IMR-90 (cell line): ENCODE data around the gene DOCK6. TPM values are rescaled to one million over a fixed set of nuclear protein-coding genes. Genes with fewer than 3 reads are reported as not detected.

ENCODE experiments used
- ATAC-seq: fragments of 200-7000 bp; cut with Tn5 transposase; 2 replicates; pipeline ENCODE4 v1.9.1; 2020; ENCODE audit warnings: low read depth, mild to moderate bottlenecking, moderate library complexity
- BruUV-seq: library from RNA; stranded (reverse); fragments of 400-500 nt; replicated peaks from 2 replicates; lab custom pipeline; 2021; lab: Mats Ljungman, UMichigan
- CTCF ChIA-PET: fragments of 300-600 bp; formaldehyde crosslinking; extraction: SDS; loops from one replicate; lab custom pipeline; 2021; ENCODE audit warnings: antibody characterized with exemption; lab: Yijun Ruan, JAX
- POLR2A ChIA-PET: fragments of 300-600 bp; sonication (Branson Sonifier 250); formaldehyde crosslinking; loops from one replicate; lab custom pipeline; 2022; ENCODE audit warnings: antibody characterized with exemption; ENCODE audit not compliant: unreplicated experiment; lab: Charles Lee
- DNase-seq: peaks from one replicate; pipeline ENCODE4 v3.0.0; 2013
- H2AFZ ChIP-seq: replicated peaks from 2 replicates; pipeline ENCODE3; 2013; ENCODE audit warnings: low read length, mild to moderate bottlenecking; ENCODE audit not compliant: poor library complexity
- H2AK5ac ChIP-seq: 2 replicates; pipeline ENCODE4 v1.6.1; 2013; ENCODE audit warnings: low read depth, low read length, inconsistent platforms
- H2AK9ac ChIP-seq: replicated peaks from 2 replicates; pipeline ENCODE3; 2013; ENCODE audit warnings: mild to moderate bottlenecking, low read depth, low read length, moderate library complexity; ENCODE audit not compliant: poor library complexity
- H2BK120ac ChIP-seq: 2 replicates; pipeline ENCODE4 v1.6.1; 2013; ENCODE audit warnings: low read depth, low read length, inconsistent platforms
- H2BK15ac ChIP-seq: 3 replicates; pipeline ENCODE4 v1.6.1; 2013; ENCODE audit warnings: low read depth, low read length, inconsistent platforms
- H2BK20ac ChIP-seq: 2 replicates; pipeline ENCODE4 v1.6.1; 2013; ENCODE audit warnings: low read depth, mild to moderate bottlenecking, inconsistent platforms, low read length, moderate library complexity
- H2BK5ac ChIP-seq: 2 replicates; pipeline ENCODE4 v1.6.1; 2013; ENCODE audit warnings: mild to moderate bottlenecking, low read depth, low read length, inconsistent platforms; ENCODE audit not compliant: poor library complexity, severe bottlenecking
- H3K14ac ChIP-seq: replicated peaks from 2 replicates; pipeline ENCODE4 v1.6.1; 2013; ENCODE audit warnings: low read depth, low read length, inconsistent platforms
- H3K18ac ChIP-seq: 2 replicates; pipeline ENCODE4 v1.6.1; 2013; ENCODE audit warnings: low read depth, low read length, control low read depth
- H3K23ac ChIP-seq: 2 replicates; pipeline ENCODE4 v1.6.1; 2013; ENCODE audit warnings: low read depth, low read length, inconsistent platforms
- H3K27ac ChIP-seq: 2 replicates; pipeline ENCODE4 v1.5.1; 2013; ENCODE audit warnings: mild to moderate bottlenecking, control low read depth, low read length; ENCODE audit not compliant: insufficient read depth
- H3K27me3 ChIP-seq: 2 replicates; pipeline ENCODE4 v1.6.1; 2013; ENCODE audit warnings: low read length; ENCODE audit not compliant: control insufficient read depth, insufficient read depth
- H3K36me3 ChIP-seq: 2 replicates; pipeline ENCODE4 v1.6.1; 2013; ENCODE audit warnings: low read length, mixed read lengths; ENCODE audit not compliant: control insufficient read depth, insufficient read depth
- H3K4ac ChIP-seq: 2 replicates; pipeline ENCODE4 v1.6.1; 2013; ENCODE audit warnings: low read depth, low read length, inconsistent platforms
- H3K4me1 ChIP-seq: 2 replicates; pipeline ENCODE4 v1.6.1; 2013; ENCODE audit warnings: low read length, mixed read lengths; ENCODE audit not compliant: control insufficient read depth, insufficient read depth
- H3K4me2 ChIP-seq: 2 replicates; pipeline ENCODE4 v1.6.1; 2013; ENCODE audit warnings: low read depth, mild to moderate bottlenecking, control low read depth, low read length, moderate library complexity
- H3K4me3 ChIP-seq: 2 replicates; pipeline ENCODE4 v1.5.1; 2013; ENCODE audit warnings: low read depth, mild to moderate bottlenecking, control low read depth, low read length, moderate library complexity; ENCODE audit not compliant: insufficient read depth
- H3K56ac ChIP-seq: 2 replicates; pipeline ENCODE4 v1.6.1; 2013; ENCODE audit warnings: low read length, inconsistent platforms; ENCODE audit not compliant: insufficient read depth; ENCODE audit errors: extremely low read depth
- H3K79me1 ChIP-seq, 2 experiments: 2 replicates each; pipeline ENCODE4 v1.6.1; 2013; ENCODE audit warnings: low read length in 2 of 2, inconsistent platforms in 1 of 2, low read depth in 1 of 2
- H3K9ac ChIP-seq: 2 replicates; pipeline ENCODE4 v1.6.1; 2013; ENCODE audit warnings: low read depth, low read length, control low read depth
- H3K9me1 ChIP-seq: 2 replicates; pipeline ENCODE4 v1.6.1; 2013; ENCODE audit warnings: low read length, inconsistent platforms; ENCODE audit not compliant: insufficient read depth
- H3K9me3 ChIP-seq: 2 replicates; pipeline ENCODE4 v1.6.1; 2013; ENCODE audit warnings: low read length; ENCODE audit not compliant: control insufficient read depth, insufficient read depth
- H4K20me1 ChIP-seq: 2 replicates; pipeline ENCODE4 v1.6.1; 2013; ENCODE audit warnings: low read length, inconsistent platforms; ENCODE audit not compliant: insufficient read depth
- H4K5ac ChIP-seq: 2 replicates; pipeline ENCODE4 v1.6.1; 2013; ENCODE audit warnings: mild to moderate bottlenecking, low read depth, low read length, control low read depth
- H4K8ac ChIP-seq, 2 experiments: 2 replicates each; pipeline ENCODE4 v1.6.1; 2013; ENCODE audit warnings: low read depth in 2 of 2, low read length in 2 of 2, control low read depth in 1 of 2, inconsistent platforms in 1 of 2
- H4K91ac ChIP-seq: 2 replicates; pipeline ENCODE4 v1.6.1; 2013; ENCODE audit warnings: low read depth, low read length, inconsistent platforms; ENCODE audit not compliant: insufficient read depth
- BHLHE40 ChIP-seq: fragments of 150-350 bp; IDR thresholded peaks from 2 replicates; pipeline ENCODE4 v1.6.1; 2016; ENCODE audit warnings: mild to moderate bottlenecking, low read depth, low read length
- CEBPB ChIP-seq: IDR thresholded peaks from 2 replicates; pipeline ENCODE4 v1.6.1; 2012; ENCODE audit warnings: low read depth, low read length, improper control_type of control experiment
- CHD1 ChIP-seq: IDR thresholded peaks from 2 replicates; pipeline ENCODE4 v1.6.1; 2012; ENCODE audit warnings: low read depth, low read length, improper control_type of control experiment
- CTCF ChIP-seq: conservative IDR thresholded peaks from 2 replicates; pipeline ENCODE4 v1.5.1; 2012; ENCODE audit warnings: mild to moderate bottlenecking, low read depth, low read length, improper control_type of control experiment
- FOS ChIP-seq: fragments of 150-350 bp; IDR thresholded peaks from 2 replicates; pipeline ENCODE4 v1.6.1; 2016; ENCODE audit warnings: low read depth, low read length
- MAFK ChIP-seq: IDR thresholded peaks from 2 replicates; pipeline ENCODE4 v1.6.1; 2012; ENCODE audit warnings: low read depth, low read length, improper control_type of control experiment
- RCOR1 ChIP-seq: IDR thresholded peaks from 2 replicates; pipeline ENCODE4 v1.6.1; 2012; ENCODE audit warnings: mild to moderate bottlenecking, low read length, improper control_type of control experiment; ENCODE audit not compliant: insufficient replicate concordance
- RFX5 ChIP-seq: IDR thresholded peaks from 2 replicates; pipeline ENCODE4 v1.8.0; 2012; ENCODE audit warnings: low read depth, mild to moderate bottlenecking, low read length, moderate library complexity
- WGBS, 2 experiments: methylation state at CpG; one replicate each; pipeline versions ENCODE4 v1.1.5 to v1.1.7; 2013; ENCODE audit warnings: missing lambda C conversion rate in 2 of 2; ENCODE audit not compliant: insufficient read length in 1 of 2; ENCODE audit errors: extremely low coverage in 2 of 2; 5-methylcytosine and 5-hydroxymethylcytosine counted together
- dilution Hi-C: fragments of 300-500 bp; cut with HindIII; formaldehyde crosslinking; loops from one replicate; pipeline ENCODE4 v1.14.3; 2018; ENCODE audit warnings: low sequenced_read_pairs; ENCODE audit not compliant: unreplicated experiment
- in situ Hi-C: fragments of 300-500 bp; cut with MboI; formaldehyde crosslinking; loops from 3 replicates; pipeline ENCODE4 v1.14.3; 2019; ENCODE audit warnings: low sequenced_read_pairs, inconsistent platforms, mixed read lengths
- intact Hi-C: fragments of 100-400 bp; cut with micrococcal nuclease; formaldehyde crosslinking; loops from 2 replicates; pipeline ENCODE4 v1.10.0; 2022
- polyA plus RNA-seq, 3 experiments: library from polyadenylated mRNA; depleted of rRNA; stranded (reverse); fragments of >200 nt; gene quantifications; 2 replicates each; pipeline ENCODE4 v1.2.3, GENCODE V29; 2012; ENCODE audit warnings: low replicate concordance in 1 of 3
- total RNA-seq: library from RNA; depleted of rRNA; stranded (reverse); fragments of >200 nt; gene quantifications from 2 replicates; pipeline ENCODE4 v1.2.3, GENCODE V29; 2012
- TF ChIP-seq, protein P1 (sequence below): fragments of 150-350 bp; IDR thresholded peaks from 2 replicates; pipeline ENCODE4 v1.6.1; 2017; ENCODE audit warnings: mild to moderate bottlenecking, antibody characterized with exemption, low read length, low read depth

The DOCK6 gene
- total and polyA plus RNA-seq, 2 of the 4 experiments (the other 2 are of a cell fraction), result 5.0 to 18.4 TPM

GRCh38 chr19:11190501-11190900, 71.8 kb downstream of the DOCK6 start:
- no peak overlapping the region for H2AFZ ChIP-seq
- peaks cover 17% of the 10 kb centered on the region for H3K4me1 ChIP-seq
- H3K9me3 ChIP-seq, result no peaks in the 10 kb centered on the region
- H3K14ac ChIP-seq, result 0 out of 2 replicates have a peak overlapping the region, but pooled peaks have one; percentile 41
- no TSS peak for BruUV-seq
- no peak overlapping the region for H2BK120ac ChIP-seq
- peak overlapping the region; percentile 17 for H2AK9ac ChIP-seq
- H2BK5ac ChIP-seq, result no peak overlapping the region
- TF ChIP-seq, protein P1, sequence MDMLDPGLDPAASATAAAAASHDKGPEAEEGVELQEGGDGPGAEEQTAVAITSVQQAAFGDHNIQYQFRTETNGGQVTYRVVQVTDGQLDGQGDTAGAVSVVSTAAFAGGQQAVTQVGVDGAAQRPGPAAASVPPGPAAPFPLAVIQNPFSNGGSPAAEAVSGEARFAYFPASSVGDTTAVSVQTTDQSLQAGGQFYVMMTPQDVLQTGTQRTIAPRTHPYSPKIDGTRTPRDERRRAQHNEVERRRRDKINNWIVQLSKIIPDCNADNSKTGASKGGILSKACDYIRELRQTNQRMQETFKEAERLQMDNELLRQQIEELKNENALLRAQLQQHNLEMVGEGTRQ, result no peak
- no peak for TF ChIP-seq CEBPB
- no peak for TF ChIP-seq CTCF
- no peak for TF ChIP-seq RCOR1
- no peak for TF ChIP-seq RFX5
- TF ChIP-seq MAFK, result no peak
- TF ChIP-seq CHD1, result no peak
- no peak for TF ChIP-seq FOS
- TF ChIP-seq BHLHE40, result no peak
- peaks cover 72% of the 10 kb centered on the region for H3K36me3 ChIP-seq
- in situ Hi-C loops, result no loop called here
- peak overlapping the region; percentile 79 for H2AK5ac ChIP-seq
- no peak overlapping the region for H3K56ac ChIP-seq
- no peak overlapping the region for H4K91ac ChIP-seq
- dilution Hi-C loops, result no loop called here
- ChIA-PET CTCF (interaction anchor here (0.6 kb wide), 1 partner anchor 30 kb away, joined by 3 read pairs; no protein-coding TSS in a partner anchor), POLR2A (no interaction called here)
- H3K9me1 ChIP-seq, result peaks cover 2% of the 10 kb centered on the region
- ATAC-seq (no peak), DNase-seq (no peak)
- no peak overlapping the region for H2BK20ac ChIP-seq
- H3K23ac ChIP-seq, result no peak overlapping the region
- intact Hi-C loops, result no loop called here
- no peak overlapping the region for H3K18ac ChIP-seq
- H4K20me1 ChIP-seq, result peaks cover 36% of the 10 kb centered on the region
- WGBS, 2 experiments, result 83% methylated on average over 1 of the region's 8 CpGs; no CpG with 5 or more reads in 1 of the 2 experiments
- no peak overlapping the region for H4K5ac ChIP-seq
- no peaks in the 10 kb centered on the region for H3K27me3 ChIP-seq
- no peak overlapping the region for H3K4me3 ChIP-seq
- no peak overlapping the region for H2BK15ac ChIP-seq
- H3K4me2 ChIP-seq, result no peak overlapping the region
- peak overlapping the region in 1 of 2 experiments; percentile 30; a peak in 2 of 4 replicates for H4K8ac ChIP-seq
- H3K9ac ChIP-seq, result no peak overlapping the region
- peak overlapping the region; percentile 23; the same call in 1 of the 2 replicates for H3K27ac ChIP-seq
- peak overlapping the region; percentile 25; the same call in 1 of the 2 replicates for H3K4ac ChIP-seq
- H3K79me1 ChIP-seq, result peaks cover 43 to 82% of the 10 kb centered on the region in 2 experiments
